Measurements from ENCODE around the gene UPK1A.
"Not testable (repeated sequence)": the region's sequence is repeated elsewhere in the genome, so short reads cannot be mapped to it uniquely, and the experiment has no call there.

DNA sequence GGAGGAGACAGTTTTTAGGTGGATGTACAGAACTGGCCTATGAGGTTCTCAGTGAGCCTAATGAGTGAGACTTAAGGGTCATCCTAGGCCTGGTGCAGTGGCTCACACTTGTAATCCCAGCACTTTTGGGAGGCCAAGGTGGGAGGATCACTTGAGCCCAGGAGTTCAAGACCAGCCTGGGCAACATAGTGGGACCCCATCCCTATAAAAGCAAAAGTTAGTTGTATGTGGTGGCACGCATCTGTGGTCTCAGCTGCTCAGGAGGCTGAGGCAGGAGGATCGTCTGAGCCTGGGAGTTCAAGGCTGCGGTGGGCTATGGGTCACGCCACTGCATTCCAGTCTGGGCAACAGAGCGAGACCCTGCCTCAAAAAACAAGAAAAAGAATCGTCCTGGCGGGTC lies 57.8 kb downstream of the UPK1A start:
- TF ChIP-seq POLR2A (IDR thresholded peaks at IDR 0.05), result not testable (repeated sequence)
- TF ChIP-seq, protein P1, sequence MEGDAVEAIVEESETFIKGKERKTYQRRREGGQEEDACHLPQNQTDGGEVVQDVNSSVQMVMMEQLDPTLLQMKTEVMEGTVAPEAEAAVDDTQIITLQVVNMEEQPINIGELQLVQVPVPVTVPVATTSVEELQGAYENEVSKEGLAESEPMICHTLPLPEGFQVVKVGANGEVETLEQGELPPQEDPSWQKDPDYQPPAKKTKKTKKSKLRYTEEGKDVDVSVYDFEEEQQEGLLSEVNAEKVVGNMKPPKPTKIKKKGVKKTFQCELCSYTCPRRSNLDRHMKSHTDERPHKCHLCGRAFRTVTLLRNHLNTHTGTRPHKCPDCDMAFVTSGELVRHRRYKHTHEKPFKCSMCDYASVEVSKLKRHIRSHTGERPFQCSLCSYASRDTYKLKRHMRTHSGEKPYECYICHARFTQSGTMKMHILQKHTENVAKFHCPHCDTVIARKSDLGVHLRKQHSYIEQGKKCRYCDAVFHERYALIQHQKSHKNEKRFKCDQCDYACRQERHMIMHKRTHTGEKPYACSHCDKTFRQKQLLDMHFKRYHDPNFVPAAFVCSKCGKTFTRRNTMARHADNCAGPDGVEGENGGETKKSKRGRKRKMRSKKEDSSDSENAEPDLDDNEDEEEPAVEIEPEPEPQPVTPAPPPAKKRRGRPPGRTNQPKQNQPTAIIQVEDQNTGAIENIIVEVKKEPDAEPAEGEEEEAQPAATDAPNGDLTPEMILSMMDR (IDR thresholded peaks at IDR 0.05), result not testable (repeated sequence)

All from esophagus squamous epithelium (tissue), 4 donors.